ENCODE results near the gene GADD45B.
A peak's percentile ranks its signal among the peaks of the same experiment; 100 is the strongest.
"Not testable (repeated sequence)": the region's sequence is repeated elsewhere in the genome, so short reads cannot be mapped to it uniquely, and the experiment has no call there.

GADD45B gene

GRCh38 chr19:2514981-2515518 is 39.1 kb downstream of the GADD45B start:
- DNase-seq (ENCODE audit: low spot score) = no peak

GRCh38 chr19:2516727-2517126 is 40.8 kb downstream of the GADD45B start:
- no peak for DNase-seq (ENCODE audit: low spot score)

GRCh38 chr19:2517881-2518601 is 42.1 kb downstream of the GADD45B start:
- no peak for DNase-seq (ENCODE audit: low spot score)

DNA sequence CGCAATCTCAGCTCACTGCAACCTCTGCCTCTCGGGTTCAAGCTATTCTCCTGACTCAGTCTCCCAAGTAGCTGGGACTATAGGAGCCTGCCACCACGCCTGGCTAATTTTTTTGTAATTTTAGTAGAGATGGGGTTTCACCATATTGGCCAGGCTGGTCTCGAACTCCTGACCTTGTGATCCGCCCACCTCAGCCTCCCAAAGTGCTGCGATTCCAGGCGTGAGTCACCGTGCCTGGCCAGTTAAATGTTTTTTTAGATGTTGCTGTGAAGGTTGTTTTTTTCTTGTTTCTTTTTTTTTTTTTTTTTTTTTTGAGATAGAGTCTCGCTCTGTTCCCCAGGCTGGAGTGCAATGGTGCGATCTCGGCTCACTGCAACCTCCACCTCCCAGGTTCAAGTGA is 42.9 kb downstream of the GADD45B start:
- DNase-seq (ENCODE audit: low spot score) = not testable (repeated sequence)

DNA sequence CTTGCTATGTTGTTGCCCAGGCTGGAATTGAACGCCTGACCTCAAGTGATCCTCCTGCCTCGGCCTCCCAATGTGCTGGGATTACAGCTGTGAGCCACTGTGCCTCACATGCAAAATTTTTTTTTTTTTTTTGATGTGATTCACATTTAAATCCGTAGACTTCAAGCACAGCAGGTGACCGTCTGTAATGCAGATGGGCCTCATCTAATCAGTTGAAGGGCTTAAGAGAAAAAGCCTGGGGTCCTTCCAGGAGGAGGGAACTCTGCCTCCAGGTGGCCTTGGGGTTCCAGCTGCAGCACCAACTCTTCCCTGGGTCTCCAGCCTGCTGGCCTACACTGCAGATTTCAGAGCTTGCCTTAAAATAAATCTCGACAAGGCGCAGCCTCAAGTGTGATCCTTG is 43.6 kb downstream of the GADD45B start:
- DNase-seq (ENCODE audit: low spot score) = no peak

- peak; percentile 90 for DNase-seq (ENCODE audit: low spot score)
These were observed 47.8 kb downstream of the GADD45B start for GRCh38 chr19:2523630-2524311.

- DNase-seq (ENCODE audit: low spot score) = no peak
These were observed 48.5 kb downstream of the GADD45B start for GRCh38 chr19:2524361-2524839.

DNA sequence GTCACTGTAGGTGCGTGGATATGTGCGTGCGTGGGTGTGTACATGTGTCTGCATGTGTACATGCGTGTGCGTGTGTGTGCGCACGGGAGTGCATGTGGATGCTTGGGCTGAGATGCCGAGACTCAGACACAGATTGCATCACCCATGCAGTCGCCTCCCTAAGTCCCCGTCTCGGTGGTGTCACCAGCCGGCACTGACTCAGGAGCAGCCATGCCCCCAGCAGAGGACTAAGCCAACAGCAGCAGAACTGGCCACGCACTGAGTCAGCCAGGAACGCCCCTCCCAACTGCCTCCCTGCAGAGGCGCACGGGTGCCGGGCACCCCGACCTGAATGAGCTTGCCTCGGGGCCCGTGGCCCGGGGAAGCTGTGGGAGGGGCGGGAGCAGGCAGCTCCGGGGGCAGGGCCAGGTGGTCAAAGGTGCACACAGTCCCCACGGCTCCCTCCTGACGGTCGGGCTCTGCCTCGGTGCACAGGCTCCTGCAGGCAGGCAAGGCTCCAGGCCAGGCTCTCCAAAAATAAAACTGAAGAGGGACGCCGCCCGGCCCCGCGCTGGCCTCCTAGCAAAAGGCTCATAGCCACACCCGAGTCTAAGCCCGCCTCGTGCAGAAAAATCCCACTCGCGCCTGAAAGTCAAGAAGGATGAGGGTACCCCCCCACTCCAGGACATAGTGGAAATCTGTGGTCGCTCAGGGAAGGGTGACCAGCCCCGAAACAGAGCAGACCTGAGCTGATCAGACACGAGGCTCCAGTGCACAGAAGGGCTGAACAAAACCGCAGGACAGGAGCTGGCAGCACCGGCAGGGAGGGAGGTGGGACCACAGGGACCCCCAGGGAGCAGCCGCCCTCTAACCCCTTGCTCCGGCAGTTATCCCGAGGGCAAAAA is 49.2 kb downstream of the GADD45B start:
- peak; percentile 76 for DNase-seq (ENCODE audit: low spot score)

- DNase-seq (ENCODE audit: low spot score) = no peak
These were observed 51.2 kb downstream of the GADD45B start for GRCh38 chr19:2527171-2527570.

DNA sequence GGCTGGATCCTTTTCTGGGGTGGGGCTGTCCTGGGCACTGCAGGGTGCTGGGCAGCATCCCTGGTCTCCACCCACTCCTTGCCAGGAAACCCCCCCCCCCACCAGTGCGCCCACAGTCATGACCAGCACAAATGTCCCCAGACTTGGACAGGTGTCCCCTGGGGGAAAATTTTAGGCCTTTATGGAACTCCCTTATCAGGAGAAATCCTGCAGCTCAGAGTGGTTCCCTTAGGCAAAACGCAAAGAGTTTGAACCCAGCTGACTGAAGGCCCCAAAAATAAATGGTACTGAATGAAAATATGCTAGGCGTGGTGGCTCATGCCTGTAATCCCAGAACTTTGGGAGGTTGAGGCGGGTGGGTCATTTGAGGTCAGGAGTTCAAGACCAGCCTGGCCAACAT is 51.8 kb downstream of the GADD45B start:
- no peak for DNase-seq (ENCODE audit: low spot score)

Data from AG08395 (cell line).